NCI-H2196 (cell line): Measurements from ENCODE around the gene HTR4.
"Not testable (repeated sequence)": the region's sequence is repeated elsewhere in the genome, so short reads cannot be mapped to it uniquely, and the experiment has no call there.

Experiments used
- DNase-seq: peaks from one replicate; lab custom pipeline; 2025; ENCODE audit not compliant: unreplicated experiment; lab: John Stamatoyannopoulos, UW

Gene HTR4, protein sequence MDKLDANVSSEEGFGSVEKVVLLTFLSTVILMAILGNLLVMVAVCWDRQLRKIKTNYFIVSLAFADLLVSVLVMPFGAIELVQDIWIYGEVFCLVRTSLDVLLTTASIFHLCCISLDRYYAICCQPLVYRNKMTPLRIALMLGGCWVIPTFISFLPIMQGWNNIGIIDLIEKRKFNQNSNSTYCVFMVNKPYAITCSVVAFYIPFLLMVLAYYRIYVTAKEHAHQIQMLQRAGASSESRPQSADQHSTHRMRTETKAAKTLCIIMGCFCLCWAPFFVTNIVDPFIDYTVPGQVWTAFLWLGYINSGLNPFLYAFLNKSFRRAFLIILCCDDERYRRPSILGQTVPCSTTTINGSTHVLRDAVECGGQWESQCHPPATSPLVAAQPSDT

DNA sequence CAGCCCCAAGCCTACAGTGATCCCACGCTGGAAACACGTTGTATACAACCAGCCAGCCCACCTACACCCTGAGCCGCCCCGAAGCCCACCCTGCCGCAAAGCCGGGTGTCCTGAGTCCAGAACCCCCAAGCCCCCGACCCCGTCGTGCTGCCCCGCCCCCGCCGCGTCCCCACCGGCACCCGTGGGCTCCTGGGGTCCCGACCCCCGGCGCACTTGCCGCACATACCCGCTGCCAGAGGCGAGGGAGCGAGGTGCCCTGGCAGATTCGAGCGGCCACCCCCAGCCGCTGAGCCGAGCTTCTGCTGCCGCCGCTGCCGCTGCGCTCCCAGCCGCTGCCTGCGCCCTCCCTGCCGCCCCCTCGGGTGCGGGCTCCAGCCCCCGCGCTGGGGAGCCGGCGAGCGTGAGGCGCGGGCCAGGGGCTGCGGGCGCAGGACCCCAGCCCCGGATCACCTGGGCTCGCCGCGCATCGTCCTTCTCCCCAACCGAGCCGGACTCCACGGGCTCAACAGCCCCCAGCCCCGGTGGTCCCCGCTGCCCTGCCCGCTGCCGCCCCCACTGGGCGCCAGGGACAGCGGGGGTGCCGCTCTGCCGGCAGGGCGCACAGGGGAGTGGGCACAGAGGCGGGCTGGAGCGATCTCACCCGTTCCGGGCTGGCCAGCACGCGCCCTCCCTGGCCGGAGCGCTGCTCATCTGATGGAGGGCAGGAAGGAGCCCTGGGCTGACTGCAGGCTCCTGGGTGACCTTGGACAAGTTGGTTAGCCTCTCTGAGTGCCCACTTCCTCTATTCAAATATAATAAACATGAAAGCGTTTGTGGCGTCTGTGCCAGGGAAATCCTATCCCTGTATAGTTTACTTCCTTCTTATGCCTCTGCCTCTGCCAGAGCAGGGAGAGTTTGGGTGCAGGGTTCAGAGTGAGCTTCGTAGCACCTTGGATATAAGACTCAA, at the start of gene HTR4:
Gene HTR4, minus strand, starts transcription at position 692 of the 946 bp plus-strand sequence. CDS start 17,513 bp downstream, outside the sequence.
- DNase-seq, result peak; percentile 38

DNA sequence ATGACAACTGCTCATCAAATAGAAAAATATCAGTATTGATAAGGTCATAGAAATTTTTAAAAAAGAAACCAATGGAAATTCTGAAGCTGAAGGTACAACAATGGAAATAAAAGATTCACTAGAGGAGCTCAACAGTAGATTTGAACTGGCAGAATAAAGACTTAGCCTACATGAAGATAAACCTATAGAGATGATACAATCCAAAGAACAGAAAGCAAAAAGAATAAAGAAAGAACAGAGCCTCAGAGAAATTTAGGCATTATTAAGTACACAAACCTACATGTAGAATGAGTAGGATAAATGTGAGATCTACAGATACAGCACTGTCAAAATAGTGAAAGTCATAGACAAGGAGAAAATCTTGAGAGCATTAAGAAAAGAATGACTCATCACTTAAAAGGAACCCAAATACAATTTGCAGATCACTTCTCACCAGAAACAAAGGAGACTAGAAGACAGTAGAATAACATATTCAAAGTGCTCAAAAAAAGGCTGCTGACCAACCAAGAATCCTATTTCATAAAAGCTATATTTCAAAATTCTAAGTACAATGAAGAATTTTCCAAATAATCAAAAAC, 47.8 kb upstream of the HTR4 start:
- no peak for DNase-seq

DNA sequence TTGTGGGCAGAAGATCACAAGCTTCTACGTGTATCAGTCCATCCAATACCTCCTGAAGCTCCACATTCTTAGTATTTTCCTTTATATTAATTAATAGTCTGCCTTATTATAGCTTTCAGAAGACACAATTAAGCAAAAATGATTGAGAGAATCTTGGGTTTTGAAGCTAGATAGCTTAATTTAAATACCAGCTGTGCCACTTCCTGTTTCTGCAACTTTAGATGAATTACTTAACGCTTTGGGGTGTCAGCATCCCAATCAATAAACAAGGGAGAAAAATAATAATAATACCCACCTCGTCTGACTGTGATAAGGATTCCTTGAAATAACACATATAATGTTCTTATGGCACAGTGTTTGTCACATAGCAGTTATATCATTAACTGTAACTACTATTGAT, 44.7 kb upstream of the HTR4 start:
- DNase-seq, result no peak

DNA sequence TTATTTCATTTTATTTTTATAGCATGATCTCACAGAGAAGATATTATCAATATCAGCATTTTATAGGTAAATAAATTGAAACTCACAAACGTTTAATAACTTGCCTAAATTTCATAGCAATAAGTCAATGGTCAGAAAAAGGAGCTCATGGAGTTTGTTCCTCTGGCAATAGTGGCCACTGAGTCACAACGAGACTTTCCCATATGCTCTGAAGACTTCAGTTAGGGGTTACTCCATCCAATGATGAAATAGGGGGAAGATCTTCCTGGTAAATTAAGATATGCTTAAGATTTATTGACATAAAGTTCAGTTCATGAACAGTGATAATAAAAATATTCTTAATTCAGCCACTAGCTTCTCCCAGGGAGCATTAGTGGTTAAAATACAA, 43.5 kb upstream of the HTR4 start:
- no peak for DNase-seq

GRCh38 chr5:148697180-148697808, 43.0 kb upstream of the HTR4 start:
- no peak for DNase-seq

GRCh38 chr5:148696187-148697036, 42.1 kb upstream of the HTR4 start:
- no peak for DNase-seq

DNA sequence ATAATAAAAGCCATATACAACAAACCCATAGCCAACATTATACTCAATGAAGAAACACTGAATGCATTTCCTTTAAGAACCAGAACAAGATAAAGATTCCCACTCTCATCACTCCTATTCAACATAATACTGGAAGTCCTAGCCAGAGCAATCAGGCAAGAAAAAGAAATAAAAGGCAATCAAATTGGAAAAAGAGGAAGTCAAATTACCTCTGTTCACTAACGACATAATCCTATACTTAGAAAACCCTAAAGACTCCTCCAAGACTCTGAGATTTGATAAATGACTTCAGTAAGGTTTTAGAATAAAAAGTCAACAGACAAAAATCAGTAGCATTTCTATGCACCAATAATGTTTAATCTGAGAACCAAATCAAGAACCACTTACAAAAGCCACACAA, 36.6 kb upstream of the HTR4 start:
- no peak for DNase-seq

- DNase-seq, result no peak
Observed at GRCh38 chr5:148688787-148689186, 34.5 kb upstream of the HTR4 start.

DNA sequence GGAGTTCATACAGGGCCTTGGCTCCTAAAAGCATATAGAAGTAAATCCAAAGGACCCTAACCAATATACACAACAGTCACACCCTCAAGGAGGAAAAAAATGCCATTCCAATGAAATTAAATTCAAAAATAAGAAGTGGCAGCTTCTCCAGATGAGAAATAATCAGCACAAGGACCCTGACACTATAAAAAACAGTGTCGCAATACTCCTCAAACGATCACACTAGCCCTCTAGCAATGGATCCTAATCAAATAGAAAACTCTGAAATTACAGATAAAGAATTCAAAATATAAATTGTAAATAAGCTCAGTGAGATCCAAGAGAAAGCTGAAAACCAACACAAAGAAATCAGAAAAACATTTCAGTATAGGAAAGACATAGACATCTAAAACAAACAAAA, 33.5 kb upstream of the HTR4 start:
- DNase-seq, result no peak

GRCh38 chr5:148687427-148687826, 33.1 kb upstream of the HTR4 start:
- DNase-seq, result no peak

DNA sequence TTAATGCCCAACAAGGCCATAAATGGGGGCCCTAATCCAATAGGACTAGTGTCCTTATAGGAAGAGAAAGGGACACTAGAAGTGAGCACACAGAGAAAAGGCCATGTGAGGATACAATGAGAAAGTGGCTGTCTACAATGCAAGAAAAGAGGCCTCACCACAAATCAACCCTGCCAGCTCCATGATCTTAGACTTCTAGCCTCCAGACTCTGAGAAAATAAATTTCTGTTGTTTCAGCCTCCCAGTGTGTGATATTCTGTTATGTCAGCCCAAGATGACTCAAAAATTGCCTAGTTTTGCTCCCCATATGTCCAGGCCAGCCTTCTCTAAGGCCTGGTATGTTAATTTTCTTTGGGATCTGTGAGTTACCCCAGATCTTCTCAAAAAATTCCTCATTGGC, 32.3 kb upstream of the HTR4 start:
- no peak for DNase-seq

GRCh38 chr5:148685520-148686134, 31.3 kb upstream of the HTR4 start:
- DNase-seq, result peak; percentile 5

DNA sequence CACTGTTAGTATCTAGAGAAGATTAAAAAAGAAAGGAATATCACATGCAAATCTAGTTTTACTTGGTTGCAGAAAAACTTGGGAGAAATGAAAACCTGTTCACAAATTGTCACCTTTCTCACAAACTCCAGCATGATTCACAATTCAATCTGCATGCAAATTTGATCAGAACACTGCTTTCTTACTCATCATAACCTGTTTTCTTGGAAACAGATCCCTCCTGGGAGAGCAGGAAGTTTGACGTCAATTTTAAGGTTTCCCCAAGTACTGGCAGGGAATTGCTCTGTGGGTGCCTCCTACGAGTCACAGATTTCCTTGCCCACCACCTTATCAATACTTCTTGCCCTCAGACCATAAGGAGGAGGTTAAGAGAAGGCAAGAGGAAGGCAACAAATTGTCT, 30.2 kb upstream of the HTR4 start:
- no peak for DNase-seq

DNA sequence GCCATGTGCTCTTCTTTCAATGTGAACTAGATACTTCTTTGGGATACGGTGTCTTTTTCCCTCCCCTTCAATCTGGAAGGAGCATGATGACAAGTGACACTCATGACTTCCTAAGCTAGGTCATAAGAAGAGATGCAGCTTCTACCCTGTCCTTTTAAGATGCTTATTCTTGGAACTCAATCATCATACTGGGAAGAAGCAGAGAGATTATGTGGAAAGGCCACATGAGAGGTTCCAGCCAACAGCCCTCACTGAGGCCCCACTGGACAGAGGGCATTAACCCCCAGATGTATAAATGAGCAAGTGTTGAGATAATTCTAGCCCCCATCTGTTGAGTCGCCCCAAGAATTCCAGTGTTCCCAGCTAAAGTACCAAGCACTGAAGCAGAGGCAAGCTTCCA, 29.3 kb upstream of the HTR4 start:
- DNase-seq, result no peak

GRCh38 chr5:148682058-148683026, 28.0 kb upstream of the HTR4 start:
- DNase-seq, result no peak

DNA sequence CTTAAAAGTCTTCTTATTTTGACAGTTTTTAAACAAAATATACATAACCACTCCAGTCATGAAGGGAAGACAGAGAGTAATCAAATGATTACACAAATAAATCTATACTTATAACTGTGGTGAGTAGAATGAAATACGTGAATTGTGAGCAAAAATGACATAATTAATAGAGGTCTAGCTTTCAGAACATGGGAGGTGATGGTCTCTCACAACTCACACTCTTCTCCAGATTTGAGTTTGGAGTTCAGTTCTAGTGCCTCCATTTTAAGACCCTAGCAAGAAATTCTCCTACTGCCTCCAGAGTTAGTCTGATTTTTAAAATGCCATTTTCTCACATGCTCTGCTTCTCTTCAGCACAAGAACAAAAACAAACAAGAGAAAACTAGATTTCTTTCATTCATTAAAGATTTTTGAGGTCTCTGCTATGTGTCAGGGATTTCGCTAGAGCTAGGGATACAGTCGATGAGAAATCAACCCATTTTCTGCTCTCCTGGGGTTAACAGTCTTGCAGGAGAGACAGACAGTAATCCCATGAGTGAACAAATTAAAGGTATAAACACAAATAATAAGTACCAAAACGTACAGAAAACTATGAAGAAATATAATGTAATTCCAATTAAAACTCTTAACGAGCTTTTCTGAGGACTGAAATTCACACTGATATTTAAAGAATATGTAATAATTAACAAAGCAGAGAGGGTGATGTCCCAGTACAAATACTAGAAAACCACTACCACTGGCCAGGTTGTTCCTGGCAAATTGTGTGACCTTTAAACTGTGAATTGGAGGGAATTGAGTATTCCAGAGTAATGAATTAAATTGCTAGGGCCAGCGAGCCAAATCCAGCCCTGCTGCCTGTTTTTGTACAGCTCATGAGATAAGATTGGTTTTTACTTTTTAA, 27.1 kb upstream of the HTR4 start:
- DNase-seq, result no peak

DNA sequence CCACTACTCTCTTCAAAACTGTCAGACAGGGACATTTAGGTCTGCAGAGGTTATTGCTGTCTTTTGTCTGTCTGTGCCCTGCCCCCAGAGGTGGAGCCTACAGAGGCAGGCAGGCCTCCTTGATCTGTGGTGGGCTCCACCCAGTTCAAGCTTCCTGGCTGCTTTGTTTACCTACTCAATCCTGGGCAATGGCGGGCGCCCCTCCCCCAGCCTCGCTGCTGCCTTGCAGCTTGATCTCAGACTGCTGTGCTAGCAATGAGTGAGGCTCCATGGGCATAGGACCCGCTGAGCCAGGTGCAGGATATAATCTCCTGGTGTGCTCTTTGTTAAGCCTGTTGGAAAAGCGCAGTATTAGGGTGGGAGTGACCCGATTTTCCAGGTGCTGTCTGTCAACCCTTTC, 19.4 kb upstream of the HTR4 start:
- DNase-seq, result not testable (repeated sequence)

DNA sequence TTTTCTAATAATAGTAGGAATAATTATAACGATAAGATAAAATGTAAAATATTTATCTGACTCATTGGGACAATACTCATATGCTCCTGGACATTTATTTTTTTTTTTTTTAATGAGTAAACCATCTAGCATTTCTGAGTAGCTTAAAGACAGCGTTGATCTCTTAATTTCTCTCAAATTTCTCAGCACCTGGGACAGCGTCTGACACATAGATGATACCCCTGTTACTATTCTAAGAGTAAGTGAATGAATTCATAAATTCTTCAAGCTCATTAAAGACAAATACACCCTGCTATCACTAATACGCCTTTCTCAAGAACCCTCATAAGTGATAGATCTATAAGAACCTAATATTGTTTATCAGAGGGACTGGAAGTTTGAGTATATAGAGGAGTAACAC, 12.0 kb upstream of the HTR4 start:
- no peak for DNase-seq
